HepG2 (cell line): Measurements from ENCODE around the gene PFN2. TPM values are rescaled to one million over a fixed set of nuclear protein-coding genes. Genes with fewer than 3 reads are reported as not detected.

Experiments
- ATAC-seq: fragments of 200-7000 bp; cut with Tn5 transposase; 3 replicates; pipeline ENCODE4 v1.9.1; 2020; ENCODE audit warnings: mild to moderate bottlenecking, moderate library complexity
- BruUV-seq: library from RNA; stranded (reverse); fragments of 400-500 nt; replicated peaks from 2 replicates; lab custom pipeline; 2021; lab: Mats Ljungman, UMichigan
- CTCF ChIA-PET: fragments of 300-600 bp; formaldehyde crosslinking; extraction: SDS; loops from one replicate; lab custom pipeline; 2021; ENCODE audit warnings: low total read pairs, inconsistent platforms, low intra/inter-chr PET ratio; lab: Yijun Ruan, JAX
- POLR2A ChIA-PET: fragments of 350-600 bp; sonication (Branson Sonifier 250); formaldehyde crosslinking; loops from one replicate; lab custom pipeline; 2020; ENCODE audit warnings: antibody characterized with exemption, inconsistent platforms; lab: Yijun Ruan, JAX
- DNase-seq: peaks from one replicate; pipeline ENCODE4 v3.0.0-alpha.2; 2015; ENCODE audit warnings: low spot score
- FAIRE-seq: peaks from 3 replicates; lab custom pipeline; 2011; peaks lifted over from hg19 to GRCh38; lab: Jason Lieb, UNC
- H2AFZ ChIP-seq: one replicate; pipeline ENCODE4 v1.6.1; 2011; ENCODE audit warnings: low read length, inconsistent platforms
- H3K27ac ChIP-seq: fragments of 300-600 bp; 3 replicates; pipeline ENCODE4 v1.8.0; 2011; ENCODE audit warnings: mixed run types, mild to moderate bottlenecking, mixed read lengths, low read length, inconsistent platforms; ENCODE audit not compliant: insufficient read depth; ENCODE audit errors: extremely low read length
- H3K27me3 ChIP-seq, 2 experiments: fragments of 200-600 bp in 1 of 2; 2 replicates in 1 of 2; 3 replicates in 1 of 2; pipeline versions ENCODE4 v1.6.0 to v1.8.0; 2011; ENCODE audit warnings: low read length in 2 of 2, mild to moderate bottlenecking in 2 of 2, moderate library complexity in 2 of 2, inconsistent platforms in 1 of 2; ENCODE audit not compliant: insufficient read depth in 2 of 2, control insufficient read depth in 1 of 2
- H3K36me3 ChIP-seq, 2 experiments: fragments of 200-600 bp in 1 of 2; replicated peaks in 1 of 2; 2 replicates in 1 of 2; 3 replicates in 1 of 2; pipeline versions ENCODE4 v1.5.1 to v1.8.0; 2011; ENCODE audit warnings: low read length in 2 of 2, inconsistent platforms in 1 of 2; ENCODE audit not compliant: insufficient read depth in 2 of 2, control insufficient read depth in 1 of 2
- H3K4me1 ChIP-seq: 2 replicates; pipeline ENCODE4 v1.5.1; 2012; ENCODE audit warnings: low read length, inconsistent platforms; ENCODE audit not compliant: insufficient read depth
- H3K4me2 ChIP-seq: 2 replicates; pipeline ENCODE4 v1.6.0; 2011; ENCODE audit warnings: low read depth, low read length, inconsistent platforms
- H3K4me3 ChIP-seq, 3 experiments: fragments of 200-600 bp in 1 of 3; sonication (generic), shearing (Covaris generic) in 1 of 3; replicated peaks in 1 of 3; 2 replicates each; pipeline ENCODE4 v1.5.1; 2011 to 2016; ENCODE audit warnings: low read length in 3 of 3, inconsistent platforms in 2 of 3, low read depth in 2 of 3, mild to moderate bottlenecking in 2 of 3, control low read depth in 1 of 3, mixed read lengths in 1 of 3; ENCODE audit not compliant: insufficient read depth in 1 of 3
- H3K79me2 ChIP-seq: one replicate; pipeline ENCODE4 v1.6.1; 2011; ENCODE audit warnings: low read length, inconsistent platforms; ENCODE audit not compliant: insufficient read depth
- H3K9ac ChIP-seq: 2 replicates; pipeline ENCODE4 v1.6.0; 2011; ENCODE audit warnings: mild to moderate bottlenecking, low read depth, low read length, inconsistent platforms; ENCODE audit not compliant: insufficient read depth
- H3K9me3 ChIP-seq: 2 replicates; pipeline ENCODE4 v1.5.1; 2012; ENCODE audit warnings: mild to moderate bottlenecking, low read length
- H4K20me1 ChIP-seq: 2 replicates; pipeline ENCODE4 v1.6.0; 2011; ENCODE audit warnings: inconsistent platforms, mild to moderate bottlenecking, low read length, moderate library complexity; ENCODE audit not compliant: insufficient read depth
- AGO1 ChIP-seq: fragments of 200-400 bp; formaldehyde crosslinking; IDR thresholded peaks from 2 replicates; pipeline ENCODE4 v1.6.1; 2017; ENCODE audit warnings: mild to moderate bottlenecking, low read depth, low read length, moderate library complexity; ENCODE audit not compliant: poor library complexity, severe bottlenecking
- ARNT ChIP-seq: fragments of 450-650 bp; IDR thresholded peaks from 2 replicates; pipeline ENCODE4 v1.6.1; 2017
- CEBPG ChIP-seq: IDR thresholded peaks from 2 replicates; pipeline ENCODE4 v1.6.1; 2016
- CENPBD1 ChIP-seq: sonication (generic); formaldehyde crosslinking; IDR thresholded peaks from 2 replicates; pipeline ENCODE4 v1.8.0; 2022; ENCODE audit warnings: missing genetic modification reagents, low read depth, mild to moderate bottlenecking, borderline replicate concordance
- CHD2 ChIP-seq: IDR thresholded peaks from 2 replicates; pipeline ENCODE4 v1.6.1; 2011; ENCODE audit warnings: low read depth, low read length, improper control_type of control experiment
- CSRNP2 ChIP-seq: sonication (generic); formaldehyde crosslinking; conservative IDR thresholded peaks from 2 replicates; pipeline ENCODE4 v1.8.0; 2022; ENCODE audit warnings: low read depth, missing genetic modification reagents
- DNMT3B ChIP-seq: conservative IDR thresholded peaks from 2 replicates; pipeline ENCODE4 v1.6.1; 2016; ENCODE audit warnings: missing biosample characterization, control low read depth
- IKZF5 ChIP-seq: IDR thresholded peaks from 2 replicates; pipeline ENCODE4 v1.6.1; 2018; ENCODE audit warnings: missing genetic modification reagents, mild to moderate bottlenecking, missing compliant biosample characterization
- JUN ChIP-seq: sonication (generic); formaldehyde crosslinking; IDR thresholded peaks from 2 replicates; pipeline ENCODE4 v1.4.0; 2020; ENCODE audit warnings: mild to moderate bottlenecking, missing genetic modification reagents
- MXD4 ChIP-seq: IDR thresholded peaks from 2 replicates; pipeline ENCODE4 v1.6.1; 2016; ENCODE audit warnings: mild to moderate bottlenecking, missing biosample characterization, missing genetic modification reagents
- PAX8 ChIP-seq: sonication (generic); formaldehyde crosslinking; IDR thresholded peaks from 2 replicates; pipeline ENCODE4 v1.8.0; 2022; ENCODE audit warnings: mild to moderate bottlenecking, missing genetic modification reagents, borderline replicate concordance
- RBM22 ChIP-seq: fragments of 200-400 bp; formaldehyde crosslinking; optimal IDR thresholded peaks from 2 replicates; pipeline ENCODE3; 2017; ENCODE audit warnings: mild to moderate bottlenecking, low read length, moderate library complexity
- TBX2 ChIP-seq: sonication (generic); formaldehyde crosslinking; IDR thresholded peaks from 2 replicates; pipeline ENCODE4 v1.5.0; 2020; ENCODE audit warnings: missing genetic modification reagents, mild to moderate bottlenecking, borderline replicate concordance
- TSC22D2 ChIP-seq: sonication (generic); formaldehyde crosslinking; IDR thresholded peaks from 2 replicates; pipeline ENCODE4 v1.5.1; 2020; ENCODE audit warnings: missing genetic modification reagents, mild to moderate bottlenecking, borderline replicate concordance
- WIZ ChIP-seq: sonication (generic); formaldehyde crosslinking; IDR thresholded peaks from 2 replicates; pipeline ENCODE4 v1.5.1; 2020; ENCODE audit warnings: mild to moderate bottlenecking, missing genetic modification reagents
- ZEB1 ChIP-seq: IDR thresholded peaks from 2 replicates; pipeline ENCODE4 v1.6.1; 2012; ENCODE audit warnings: mild to moderate bottlenecking, low read depth, inconsistent platforms; ENCODE audit not compliant: insufficient replicate concordance
- ZFP1 ChIP-seq: IDR thresholded peaks from 2 replicates; pipeline ENCODE4 v1.6.1; 2016
- ZNF124 ChIP-seq: sonication (generic); formaldehyde crosslinking; IDR thresholded peaks from 2 replicates; pipeline ENCODE4 v1.4.0; 2020; ENCODE audit warnings: missing genetic modification reagents
- ZNF205 ChIP-seq: IDR thresholded peaks from 2 replicates; pipeline ENCODE4 v1.6.1; 2018; ENCODE audit warnings: missing biosample characterization, missing genetic modification reagents
- ZNF3 ChIP-seq: IDR thresholded peaks from 2 replicates; pipeline ENCODE4 v1.7.0; 2017; ENCODE audit warnings: inconsistent platforms
- ZNF572 ChIP-seq: sonication (generic); formaldehyde crosslinking; IDR thresholded peaks from 2 replicates; pipeline ENCODE4 v1.5.1; 2020; ENCODE audit warnings: mild to moderate bottlenecking, missing genetic modification reagents
- ZNF788 ChIP-seq: sonication (generic); formaldehyde crosslinking; IDR thresholded peaks from 2 replicates; pipeline ENCODE4 v1.5.0; 2020; ENCODE audit warnings: mild to moderate bottlenecking, missing genetic modification reagents, borderline replicate concordance
- ZNF891 ChIP-seq: sonication (generic); formaldehyde crosslinking; IDR thresholded peaks from 2 replicates; pipeline ENCODE4 v1.5.0; 2020; ENCODE audit warnings: mild to moderate bottlenecking, missing genetic modification reagents
- in situ Hi-C: cut with HindIII; loops from 2 replicates; pipeline ENCODE4 v1.10.0; 2017; ENCODE audit warnings: low pct_unique_long_range_greater_than_20kb; ENCODE audit not compliant: extremely low pct_ligation_motif_present
- intact Hi-C: fragments of 100-400 bp; cut with micrococcal nuclease; formaldehyde crosslinking; loops from one replicate; pipeline ENCODE4 v1.10.0; 2022; ENCODE audit not compliant: unreplicated experiment
- polyA plus RNA-seq, 8 experiments: library from polyadenylated mRNA; depleted of rRNA in 3 of 8; stranded (reverse) in 7 of 8; unstranded in 1 of 8; fragments of >200 nt; fragmentation: Illumina TruSeq in 4 of 8; extraction: Trizol in 4 of 8; gene quantifications; 2 replicates each; pipeline versions ENCODE4 v1.2.1 to v1.2.3, GENCODE V29; 2011 to 2016; ENCODE audit warnings: low read depth in 4 of 8, missing spikeins in 1 of 8, mixed read lengths in 1 of 8; ENCODE audit not compliant: insufficient read depth in 1 of 8
- total RNA-seq, 5 experiments: library from RNA; depleted of rRNA; stranded (reverse); fragments of >200 nt; fragmentation: Illumina TruSeq; extraction: Trizol; gene quantifications; 2 replicates each; pipeline ENCODE4 v1.2.3, GENCODE V29; 2016; ENCODE audit warnings: low read depth in 1 of 5

PFN2 gene
- total and polyA plus RNA-seq, 2 of the 13 experiments (the other 11 are each of a cell fraction or from before 2014, with no cell fraction given) = 57.3 to 150 TPM

- ATAC-seq = no peak
- no TSS peak for BruUV-seq
- no peak overlapping the region for H2AFZ ChIP-seq
Observed at GRCh38 chr3:149965278-149965677, 5.4 kb downstream of the PFN2 start.

GRCh38 chr3:149964291-149964690, 6.4 kb downstream of the PFN2 start:
- ATAC-seq = no peak
- Histone ChIP-seq H2AFZ (no peak overlapping the region), H3K4me2 (no peak overlapping the region), H4K20me1 (peaks cover 18% of the 10 kb centered on the region), H3K4me1 (peaks cover 37% of the 10 kb centered on the region), H3K9ac (no peak overlapping the region), H3K79me2 (peaks cover 53% of the 10 kb centered on the region), H3K27me3 (no peaks in the 10 kb centered on the region), H3K4me3 (no peak overlapping the region), H3K36me3 (peaks cover 5 to 37% of the 10 kb centered on the region in 2 experiments; a peak in 4 of 5 replicates), H3K27ac (no peak overlapping the region), H3K9me3 (no peaks in the 10 kb centered on the region)
- POLR2A ChIA-PET = no interaction called here
- CTCF ChIA-PET = no interaction called here
- FAIRE-seq = no peak
- intact Hi-C loops = no loop called here
- no peak for DNase-seq
- no TSS peak for BruUV-seq
- in situ Hi-C loops = loop anchor here (10.0 kb wide), 1 partner anchor 221 kb away; no protein-coding TSS in a partner anchor
- TF ChIP-seq ZNF124 (CRISPR knock-in tag) (no peak), DNMT3B (CRISPR knock-in tag) (no peak), ZNF3 (CRISPR knock-in tag) (no peak), ZNF891 (no peak), WIZ (no peak), ZFP1 (CRISPR knock-in tag) (no peak), JUN (no peak), ZEB1 (no peak), TSC22D2 (CRISPR knock-in tag) (no peak), ZNF788 (CRISPR knock-in tag) (no peak), TBX2 (no peak), IKZF5 (CRISPR knock-in tag) (no peak), ZNF572 (CRISPR knock-in tag) (no peak), CENPBD1 (no peak), CSRNP2 (no peak), MXD4 (CRISPR knock-in tag) (no peak)

More at GRCh38 chr3:149965278-149965677, 5.4 kb downstream of the PFN2 start:
- no peak overlapping the region for H3K9ac ChIP-seq
- H3K4me3 ChIP-seq = no peak overlapping the region
- intact Hi-C loops = no loop called here
- H3K36me3 ChIP-seq = peaks cover 5 to 37% of the 10 kb centered on the region in 2 experiments; a peak in 4 of 5 replicates
- FAIRE-seq = no peak
- H3K9me3 ChIP-seq = no peaks in the 10 kb centered on the region
- ChIA-PET POLR2A (no interaction called here), CTCF (no interaction called here)
- TF ChIP-seq ARNT (no peak), CHD2 (no peak), AGO1 (no peak), CEBPG (no peak), PAX8 (CRISPR knock-in tag) (no peak), ZNF205 (CRISPR knock-in tag) (no peak), RBM22 (peak; percentile 34)
- no peak overlapping the region for H3K27ac ChIP-seq
- H3K4me1 ChIP-seq = peaks cover 37% of the 10 kb centered on the region
- DNase-seq = no peak
- peaks cover 18% of the 10 kb centered on the region for H4K20me1 ChIP-seq
- in situ Hi-C loops = loop anchor here (10.0 kb wide), 1 partner anchor 220 kb away; no protein-coding TSS in a partner anchor
- H3K4me2 ChIP-seq = no peak overlapping the region
- H3K27me3 ChIP-seq = no peaks in the 10 kb centered on the region
- H3K79me2 ChIP-seq = peaks cover 59% of the 10 kb centered on the region
